IMR-90 (cell line): ENCODE data around the gene CARNS1. TPM values are rescaled to one million over a fixed set of nuclear protein-coding genes. Genes with fewer than 3 reads are reported as not detected.

Experiments used
- ATAC-seq: fragments of 200-7000 bp; cut with Tn5 transposase; 2 replicates; pipeline ENCODE4 v1.9.1; 2020; ENCODE audit warnings: low read depth, mild to moderate bottlenecking, moderate library complexity
- BruUV-seq: library from RNA; stranded (reverse); fragments of 400-500 nt; replicated peaks from 2 replicates; lab custom pipeline; 2021; lab: Mats Ljungman, UMichigan
- CTCF ChIA-PET: fragments of 300-600 bp; formaldehyde crosslinking; extraction: SDS; loops from one replicate; lab custom pipeline; 2021; ENCODE audit warnings: antibody characterized with exemption; lab: Yijun Ruan, JAX
- POLR2A ChIA-PET: fragments of 300-600 bp; sonication (Branson Sonifier 250); formaldehyde crosslinking; loops from one replicate; lab custom pipeline; 2022; ENCODE audit warnings: antibody characterized with exemption; ENCODE audit not compliant: unreplicated experiment; lab: Charles Lee
- DNase-seq: peaks from one replicate; pipeline ENCODE4 v3.0.0; 2013
- H2AFZ ChIP-seq: replicated peaks from 2 replicates; pipeline ENCODE3; 2013; ENCODE audit warnings: low read length, mild to moderate bottlenecking; ENCODE audit not compliant: poor library complexity
- H2AK5ac ChIP-seq: 2 replicates; pipeline ENCODE4 v1.6.1; 2013; ENCODE audit warnings: low read depth, low read length, inconsistent platforms
- H2AK9ac ChIP-seq: replicated peaks from 2 replicates; pipeline ENCODE3; 2013; ENCODE audit warnings: mild to moderate bottlenecking, low read depth, low read length, moderate library complexity; ENCODE audit not compliant: poor library complexity
- H2BK120ac ChIP-seq: 2 replicates; pipeline ENCODE4 v1.6.1; 2013; ENCODE audit warnings: low read depth, low read length, inconsistent platforms
- H2BK15ac ChIP-seq: 3 replicates; pipeline ENCODE4 v1.6.1; 2013; ENCODE audit warnings: low read depth, low read length, inconsistent platforms
- H2BK20ac ChIP-seq: 2 replicates; pipeline ENCODE4 v1.6.1; 2013; ENCODE audit warnings: low read depth, mild to moderate bottlenecking, inconsistent platforms, low read length, moderate library complexity
- H2BK5ac ChIP-seq: 2 replicates; pipeline ENCODE4 v1.6.1; 2013; ENCODE audit warnings: mild to moderate bottlenecking, low read depth, low read length, inconsistent platforms; ENCODE audit not compliant: poor library complexity, severe bottlenecking
- H3K14ac ChIP-seq: replicated peaks from 2 replicates; pipeline ENCODE4 v1.6.1; 2013; ENCODE audit warnings: low read depth, low read length, inconsistent platforms
- H3K18ac ChIP-seq: 2 replicates; pipeline ENCODE4 v1.6.1; 2013; ENCODE audit warnings: low read depth, low read length, control low read depth
- H3K23ac ChIP-seq: 2 replicates; pipeline ENCODE4 v1.6.1; 2013; ENCODE audit warnings: low read depth, low read length, inconsistent platforms
- H3K27ac ChIP-seq: 2 replicates; pipeline ENCODE4 v1.5.1; 2013; ENCODE audit warnings: mild to moderate bottlenecking, control low read depth, low read length; ENCODE audit not compliant: insufficient read depth
- H3K27me3 ChIP-seq: 2 replicates; pipeline ENCODE4 v1.6.1; 2013; ENCODE audit warnings: low read length; ENCODE audit not compliant: control insufficient read depth, insufficient read depth
- H3K36me3 ChIP-seq: 2 replicates; pipeline ENCODE4 v1.6.1; 2013; ENCODE audit warnings: low read length, mixed read lengths; ENCODE audit not compliant: control insufficient read depth, insufficient read depth
- H3K4ac ChIP-seq: 2 replicates; pipeline ENCODE4 v1.6.1; 2013; ENCODE audit warnings: low read depth, low read length, inconsistent platforms
- H3K4me1 ChIP-seq: 2 replicates; pipeline ENCODE4 v1.6.1; 2013; ENCODE audit warnings: low read length, mixed read lengths; ENCODE audit not compliant: control insufficient read depth, insufficient read depth
- H3K4me2 ChIP-seq: 2 replicates; pipeline ENCODE4 v1.6.1; 2013; ENCODE audit warnings: low read depth, mild to moderate bottlenecking, control low read depth, low read length, moderate library complexity
- H3K4me3 ChIP-seq: 2 replicates; pipeline ENCODE4 v1.5.1; 2013; ENCODE audit warnings: low read depth, mild to moderate bottlenecking, control low read depth, low read length, moderate library complexity; ENCODE audit not compliant: insufficient read depth
- H3K56ac ChIP-seq: 2 replicates; pipeline ENCODE4 v1.6.1; 2013; ENCODE audit warnings: low read length, inconsistent platforms; ENCODE audit not compliant: insufficient read depth; ENCODE audit errors: extremely low read depth
- H3K79me1 ChIP-seq, 2 experiments: 2 replicates each; pipeline ENCODE4 v1.6.1; 2013; ENCODE audit warnings: low read length in 2 of 2, inconsistent platforms in 1 of 2, low read depth in 1 of 2
- H3K9ac ChIP-seq: 2 replicates; pipeline ENCODE4 v1.6.1; 2013; ENCODE audit warnings: low read depth, low read length, control low read depth
- H3K9me1 ChIP-seq: 2 replicates; pipeline ENCODE4 v1.6.1; 2013; ENCODE audit warnings: low read length, inconsistent platforms; ENCODE audit not compliant: insufficient read depth
- H3K9me3 ChIP-seq: 2 replicates; pipeline ENCODE4 v1.6.1; 2013; ENCODE audit warnings: low read length; ENCODE audit not compliant: control insufficient read depth, insufficient read depth
- H4K20me1 ChIP-seq: 2 replicates; pipeline ENCODE4 v1.6.1; 2013; ENCODE audit warnings: low read length, inconsistent platforms; ENCODE audit not compliant: insufficient read depth
- H4K5ac ChIP-seq: 2 replicates; pipeline ENCODE4 v1.6.1; 2013; ENCODE audit warnings: mild to moderate bottlenecking, low read depth, low read length, control low read depth
- H4K8ac ChIP-seq, 2 experiments: 2 replicates each; pipeline ENCODE4 v1.6.1; 2013; ENCODE audit warnings: low read depth in 2 of 2, low read length in 2 of 2, control low read depth in 1 of 2, inconsistent platforms in 1 of 2
- H4K91ac ChIP-seq: 2 replicates; pipeline ENCODE4 v1.6.1; 2013; ENCODE audit warnings: low read depth, low read length, inconsistent platforms; ENCODE audit not compliant: insufficient read depth
- CHD1 ChIP-seq: IDR thresholded peaks from 2 replicates; pipeline ENCODE4 v1.6.1; 2012; ENCODE audit warnings: low read depth, low read length, improper control_type of control experiment
- FOS ChIP-seq: fragments of 150-350 bp; IDR thresholded peaks from 2 replicates; pipeline ENCODE4 v1.6.1; 2016; ENCODE audit warnings: low read depth, low read length
- RCOR1 ChIP-seq: IDR thresholded peaks from 2 replicates; pipeline ENCODE4 v1.6.1; 2012; ENCODE audit warnings: mild to moderate bottlenecking, low read length, improper control_type of control experiment; ENCODE audit not compliant: insufficient replicate concordance
- SMC3 ChIP-seq: fragments of 150-350 bp; IDR thresholded peaks from 2 replicates; pipeline ENCODE4 v1.6.1; 2016; ENCODE audit warnings: low read depth, mild to moderate bottlenecking, antibody characterized with exemption, low read length, moderate library complexity
- WGBS, 2 experiments: methylation state at CpG; one replicate each; pipeline versions ENCODE4 v1.1.5 to v1.1.7; 2013; ENCODE audit warnings: missing lambda C conversion rate in 2 of 2; ENCODE audit not compliant: insufficient read length in 1 of 2; ENCODE audit errors: extremely low coverage in 2 of 2; 5-methylcytosine and 5-hydroxymethylcytosine counted together
- dilution Hi-C: fragments of 300-500 bp; cut with HindIII; formaldehyde crosslinking; loops from one replicate; pipeline ENCODE4 v1.14.3; 2018; ENCODE audit warnings: low sequenced_read_pairs; ENCODE audit not compliant: unreplicated experiment
- in situ Hi-C: fragments of 300-500 bp; cut with MboI; formaldehyde crosslinking; loops from 3 replicates; pipeline ENCODE4 v1.14.3; 2019; ENCODE audit warnings: low sequenced_read_pairs, inconsistent platforms, mixed read lengths
- intact Hi-C: fragments of 100-400 bp; cut with micrococcal nuclease; formaldehyde crosslinking; loops from 2 replicates; pipeline ENCODE4 v1.10.0; 2022
- polyA plus RNA-seq, 3 experiments: library from polyadenylated mRNA; depleted of rRNA; stranded (reverse); fragments of >200 nt; gene quantifications; 2 replicates each; pipeline ENCODE4 v1.2.3, GENCODE V29; 2012; ENCODE audit warnings: low replicate concordance in 1 of 3
- total RNA-seq: library from RNA; depleted of rRNA; stranded (reverse); fragments of >200 nt; gene quantifications from 2 replicates; pipeline ENCODE4 v1.2.3, GENCODE V29; 2012
- TF ChIP-seq, protein P1 (sequence below): fragments of 150-350 bp; IDR thresholded peaks from 2 replicates; pipeline ENCODE4 v1.6.1; 2016; ENCODE audit warnings: low read depth, mild to moderate bottlenecking, low read length, moderate library complexity, borderline replicate concordance
- TF ChIP-seq, protein P2 (sequence below): conservative IDR thresholded peaks from 2 replicates; pipeline ENCODE4 v1.5.1; 2012; ENCODE audit warnings: mild to moderate bottlenecking, low read depth, low read length, improper control_type of control experiment
- TF ChIP-seq, protein P3 (sequence below): fragments of 150-350 bp; IDR thresholded peaks from 2 replicates; pipeline ENCODE4 v1.6.1; 2017; ENCODE audit warnings: mild to moderate bottlenecking, antibody characterized with exemption, low read length, low read depth

The CARNS1 gene
- total and polyA plus RNA-seq, 2 of the 4 experiments (the other 2 are of a cell fraction) = under 0.01 to 0.32 TPM

DNA sequence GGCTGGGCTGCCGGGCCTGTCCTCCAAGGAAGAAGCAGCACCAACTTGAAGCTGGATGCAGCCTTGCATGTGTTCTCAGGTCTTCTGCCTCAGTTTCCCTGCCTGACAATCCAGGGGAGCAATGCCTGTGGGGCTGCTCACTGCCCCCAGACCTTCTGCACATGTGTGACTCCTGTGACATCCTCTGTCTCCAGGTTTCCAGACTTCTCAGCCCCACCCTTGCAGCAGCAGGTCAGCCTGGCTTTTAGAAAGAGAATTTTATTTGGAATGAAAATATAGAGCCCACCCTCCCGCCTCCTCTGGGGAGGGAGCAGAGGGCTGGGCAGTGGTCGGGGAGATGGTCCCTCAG, 22.3 kb downstream of the CARNS1 start:
- H3K23ac ChIP-seq = no peak overlapping the region
- H3K79me1 ChIP-seq = peaks cover 8 to 22% of the 10 kb centered on the region in 2 experiments
- peaks cover 60% of the 10 kb centered on the region for H3K36me3 ChIP-seq
- H3K4ac ChIP-seq = no peak overlapping the region
- H3K4me3 ChIP-seq = no peak overlapping the region
- TF ChIP-seq SMC3 (no peak), FOS (no peak), CHD1 (no peak), RCOR1 (no peak)
- TF ChIP-seq, protein P1, sequence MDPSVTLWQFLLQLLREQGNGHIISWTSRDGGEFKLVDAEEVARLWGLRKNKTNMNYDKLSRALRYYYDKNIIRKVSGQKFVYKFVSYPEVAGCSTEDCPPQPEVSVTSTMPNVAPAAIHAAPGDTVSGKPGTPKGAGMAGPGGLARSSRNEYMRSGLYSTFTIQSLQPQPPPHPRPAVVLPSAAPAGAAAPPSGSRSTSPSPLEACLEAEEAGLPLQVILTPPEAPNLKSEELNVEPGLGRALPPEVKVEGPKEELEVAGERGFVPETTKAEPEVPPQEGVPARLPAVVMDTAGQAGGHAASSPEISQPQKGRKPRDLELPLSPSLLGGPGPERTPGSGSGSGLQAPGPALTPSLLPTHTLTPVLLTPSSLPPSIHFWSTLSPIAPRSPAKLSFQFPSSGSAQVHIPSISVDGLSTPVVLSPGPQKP = no peak
- TF ChIP-seq, protein P2, sequence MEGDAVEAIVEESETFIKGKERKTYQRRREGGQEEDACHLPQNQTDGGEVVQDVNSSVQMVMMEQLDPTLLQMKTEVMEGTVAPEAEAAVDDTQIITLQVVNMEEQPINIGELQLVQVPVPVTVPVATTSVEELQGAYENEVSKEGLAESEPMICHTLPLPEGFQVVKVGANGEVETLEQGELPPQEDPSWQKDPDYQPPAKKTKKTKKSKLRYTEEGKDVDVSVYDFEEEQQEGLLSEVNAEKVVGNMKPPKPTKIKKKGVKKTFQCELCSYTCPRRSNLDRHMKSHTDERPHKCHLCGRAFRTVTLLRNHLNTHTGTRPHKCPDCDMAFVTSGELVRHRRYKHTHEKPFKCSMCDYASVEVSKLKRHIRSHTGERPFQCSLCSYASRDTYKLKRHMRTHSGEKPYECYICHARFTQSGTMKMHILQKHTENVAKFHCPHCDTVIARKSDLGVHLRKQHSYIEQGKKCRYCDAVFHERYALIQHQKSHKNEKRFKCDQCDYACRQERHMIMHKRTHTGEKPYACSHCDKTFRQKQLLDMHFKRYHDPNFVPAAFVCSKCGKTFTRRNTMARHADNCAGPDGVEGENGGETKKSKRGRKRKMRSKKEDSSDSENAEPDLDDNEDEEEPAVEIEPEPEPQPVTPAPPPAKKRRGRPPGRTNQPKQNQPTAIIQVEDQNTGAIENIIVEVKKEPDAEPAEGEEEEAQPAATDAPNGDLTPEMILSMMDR = no peak
- TF ChIP-seq, protein P3, sequence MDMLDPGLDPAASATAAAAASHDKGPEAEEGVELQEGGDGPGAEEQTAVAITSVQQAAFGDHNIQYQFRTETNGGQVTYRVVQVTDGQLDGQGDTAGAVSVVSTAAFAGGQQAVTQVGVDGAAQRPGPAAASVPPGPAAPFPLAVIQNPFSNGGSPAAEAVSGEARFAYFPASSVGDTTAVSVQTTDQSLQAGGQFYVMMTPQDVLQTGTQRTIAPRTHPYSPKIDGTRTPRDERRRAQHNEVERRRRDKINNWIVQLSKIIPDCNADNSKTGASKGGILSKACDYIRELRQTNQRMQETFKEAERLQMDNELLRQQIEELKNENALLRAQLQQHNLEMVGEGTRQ = no peak
- WGBS, 2 experiments = 80% methylated on average over 2 of the region's 3 CpGs; no CpG with 5 or more reads in 1 of the 2 experiments
- BruUV-seq = no TSS peak
- CTCF ChIA-PET = no interaction called here
- peaks cover 8% of the 10 kb centered on the region; the same call in 1 of the 2 replicates for H3K9me1 ChIP-seq
- H2BK20ac ChIP-seq = no peak overlapping the region
- no peak overlapping the region for H2AK9ac ChIP-seq
- DNase-seq (no peak), ATAC-seq (no peak)
- H3K27me3 ChIP-seq = no peaks in the 10 kb centered on the region
- no peak overlapping the region for H4K5ac ChIP-seq
- H2AFZ ChIP-seq = no peak overlapping the region
- intact Hi-C loops (no loop called here), in situ Hi-C loops (no loop called here), dilution Hi-C loops (no loop called here)
- no peak overlapping the region for H3K14ac ChIP-seq
- POLR2A ChIA-PET = interaction anchor here (0.5 kb wide), 1 partner anchor 31 kb away, joined by 12 read pairs; no protein-coding TSS in a partner anchor
- H3K9ac ChIP-seq = no peak overlapping the region
- no peak overlapping the region for H2AK5ac ChIP-seq
- no peak overlapping the region for H3K18ac ChIP-seq
- no peaks in the 10 kb centered on the region for H3K9me3 ChIP-seq
- no peak overlapping the region for H3K27ac ChIP-seq
- no peak overlapping the region for H2BK15ac ChIP-seq
- H3K4me2 ChIP-seq = no peak overlapping the region
- peaks cover 2% of the 10 kb centered on the region; the same call in 1 of the 2 replicates for H3K4me1 ChIP-seq
- H4K20me1 ChIP-seq = peaks cover 8% of the 10 kb centered on the region
- no peak overlapping the region for H4K8ac ChIP-seq
- no peak overlapping the region for H4K91ac ChIP-seq
- no peak overlapping the region for H2BK120ac ChIP-seq
- H2BK5ac ChIP-seq = no peak overlapping the region
- H3K56ac ChIP-seq = no peak overlapping the region
